ENCODE data around the gene FGGY.
"Not testable (repeated sequence)": the region's sequence is repeated elsewhere in the genome, so short reads cannot be mapped to it uniquely, and the experiment has no call there.

Gene FGGY

DNA sequence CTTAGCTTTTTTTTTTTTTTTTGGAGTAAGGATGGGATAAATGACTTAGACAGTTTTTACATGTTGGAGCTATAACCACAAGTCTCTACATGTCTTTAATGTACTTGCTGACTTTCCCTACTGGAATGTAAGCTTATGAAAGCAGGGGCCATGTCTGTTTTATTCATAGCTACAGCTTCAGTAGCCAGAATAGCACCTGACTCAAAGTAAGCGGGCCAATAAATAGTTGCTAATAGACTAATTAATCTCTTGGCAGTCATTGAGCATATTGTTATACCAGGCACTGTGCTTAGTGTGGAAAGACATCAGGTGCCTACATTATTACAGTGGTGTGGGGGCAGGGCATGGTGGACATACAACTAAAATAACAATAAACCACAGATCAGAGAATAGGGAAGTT is 433.4 kb downstream of the FGGY start:
- TF ChIP-seq CTCF (IDR thresholded peaks at IDR 0.05; ENCODE audit: low read length, missing control alignments): no peak
- no peak overlapping the region for H3K4me3 ChIP-seq (replicated peaks; ENCODE audit: low read depth, low read length)
- DNase-seq (ENCODE audit: low read depth): peak; percentile 54

DNA sequence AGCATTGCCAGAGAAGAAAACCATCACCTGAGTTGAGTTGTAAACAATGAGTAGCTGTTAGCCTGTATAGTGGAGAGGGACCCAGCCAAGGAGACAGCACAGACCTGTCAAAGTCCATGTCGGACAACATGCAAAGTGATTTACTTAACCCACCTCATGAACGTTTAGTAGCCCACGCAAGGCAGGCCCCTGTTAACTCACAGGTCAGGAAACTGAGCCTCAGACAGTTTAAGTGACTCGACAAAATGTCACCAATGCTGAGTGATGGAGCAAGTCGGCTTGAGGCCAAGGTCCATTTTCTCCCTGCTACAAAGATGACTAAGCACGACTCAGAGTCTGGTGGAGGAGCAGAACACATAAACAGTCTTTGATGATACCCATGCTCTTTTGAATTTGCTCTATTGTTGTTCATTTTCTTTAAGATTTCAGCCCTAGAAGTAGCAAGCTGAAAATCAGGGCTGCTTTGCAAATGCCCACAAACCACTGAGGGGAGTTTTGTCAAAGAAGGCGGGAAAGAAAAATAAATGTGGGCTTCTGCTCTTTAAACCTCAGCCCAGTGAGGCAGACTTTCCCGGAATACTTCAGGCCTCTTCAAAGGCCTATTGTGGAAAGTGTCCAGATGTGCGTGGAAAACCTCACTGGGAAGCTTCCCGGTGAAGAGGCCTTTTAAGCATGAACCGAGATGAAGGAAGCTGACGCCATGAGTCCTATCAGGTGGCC is 434.0 kb downstream of the FGGY start:
- no peak for TF ChIP-seq CTCF (IDR thresholded peaks at IDR 0.05; ENCODE audit: low read length, missing control alignments)
- H3K4me3 ChIP-seq (replicated peaks; ENCODE audit: low read depth, low read length): no peak overlapping the region
- DNase-seq (ENCODE audit: low read depth): peak; percentile 91

GRCh38 chr1:59731591-59731990 is 434.7 kb downstream of the FGGY start:
- TF ChIP-seq CTCF (IDR thresholded peaks at IDR 0.05; ENCODE audit: low read length, missing control alignments): no peak
- no peak for DNase-seq (ENCODE audit: low read depth)
- H3K4me3 ChIP-seq (replicated peaks; ENCODE audit: low read depth, low read length): no peak overlapping the region

- TF ChIP-seq CTCF (IDR thresholded peaks at IDR 0.05; ENCODE audit: low read length, missing control alignments): no peak
- no peak for DNase-seq (ENCODE audit: low read depth)
- H3K4me3 ChIP-seq (replicated peaks; ENCODE audit: low read depth, low read length): no peak overlapping the region
These were observed 435.5 kb downstream of the FGGY start for GRCh38 chr1:59732214-59732955.

GRCh38 chr1:59733443-59734141 is 436.7 kb downstream of the FGGY start:
- peak; percentile 31 for DNase-seq (ENCODE audit: low read depth)
- no peak for TF ChIP-seq CTCF (IDR thresholded peaks at IDR 0.05; ENCODE audit: low read length, missing control alignments)
- H3K4me3 ChIP-seq (replicated peaks; ENCODE audit: low read depth, low read length): no peak overlapping the region

DNA sequence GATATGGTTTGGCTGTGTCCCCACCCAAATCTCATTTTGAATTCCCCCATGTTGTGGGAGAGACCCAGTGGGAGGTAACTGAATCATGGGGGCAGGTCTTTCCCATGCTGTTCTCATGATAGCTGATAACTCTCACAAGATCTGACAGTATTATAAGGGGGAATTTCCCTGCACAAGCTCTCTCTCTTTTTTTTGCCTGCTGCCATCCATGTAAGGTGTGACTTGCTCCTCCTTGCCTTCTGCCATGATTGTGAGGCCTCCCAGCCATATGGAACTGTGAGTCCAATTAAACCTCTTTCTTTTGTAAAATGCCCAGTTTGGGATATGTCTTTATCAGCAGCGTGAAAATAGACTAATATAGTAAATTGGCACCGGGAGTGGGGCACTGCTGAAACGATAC is 439.0 kb downstream of the FGGY start:
- DNase-seq (ENCODE audit: low read depth): not testable (repeated sequence)

GRCh38 chr1:59736744-59737143 is 439.9 kb downstream of the FGGY start:
- no peak overlapping the region for H3K4me3 ChIP-seq (replicated peaks; ENCODE audit: low read depth, low read length)
- DNase-seq (ENCODE audit: low read depth): no peak
- TF ChIP-seq CTCF (IDR thresholded peaks at IDR 0.05; ENCODE audit: low read length, missing control alignments): no peak

More for the DNA sequence above, 439.0 kb downstream of the FGGY start:
- H3K4me3 ChIP-seq (replicated peaks; ENCODE audit: low read depth, low read length): not testable (repeated sequence)
